Mesenchymal stem cell (in vitro differentiated cells and primary cell): ENCODE results near the gene BBIP1.

Source experiments
- DNase-seq: peaks from one replicate; pipeline ENCODE4 v3.0.0-alpha.2; 2013
- H2AFZ ChIP-seq: one replicate; pipeline ENCODE4 v1.6.1; 2013; ENCODE audit warnings: low read depth, mild to moderate bottlenecking, control low read depth, inconsistent platforms, low read length, moderate library complexity
- H2AK5ac ChIP-seq: 2 replicates; pipeline ENCODE4 v1.6.1; 2013; ENCODE audit warnings: low read length, moderate library complexity, mild to moderate bottlenecking, inconsistent platforms; ENCODE audit not compliant: severe bottlenecking
- H2BK120ac ChIP-seq: one replicate; pipeline ENCODE4 v1.6.1; 2013; ENCODE audit warnings: low read depth, mild to moderate bottlenecking, inconsistent platforms, low read length, moderate library complexity
- H2BK12ac ChIP-seq, 2 experiments: one replicate each; pipeline ENCODE4 v1.6.1; 2013; ENCODE audit warnings: inconsistent platforms in 2 of 2, low read length in 2 of 2, mild to moderate bottlenecking in 2 of 2, moderate library complexity in 2 of 2, control low read depth in 1 of 2
- H2BK15ac ChIP-seq: one replicate; pipeline ENCODE4 v1.6.1; 2013; ENCODE audit warnings: mild to moderate bottlenecking, low read depth, inconsistent platforms; ENCODE audit not compliant: poor library complexity, severe bottlenecking
- H2BK5ac ChIP-seq: 2 replicates; pipeline ENCODE4 v1.6.1; 2013; ENCODE audit warnings: low read depth, mild to moderate bottlenecking, low read length, control low read depth, inconsistent platforms; ENCODE audit not compliant: poor library complexity, severe bottlenecking
- H3K14ac ChIP-seq, 2 experiments: one replicate each; pipeline ENCODE4 v1.6.1; 2013; ENCODE audit warnings: inconsistent platforms in 2 of 2, low read length in 2 of 2, control low read depth in 1 of 2, mild to moderate bottlenecking in 1 of 2, moderate library complexity in 1 of 2
- H3K18ac ChIP-seq, 2 experiments: one replicate each; pipeline ENCODE4 v1.6.1; 2013; ENCODE audit warnings: inconsistent platforms in 2 of 2, low read length in 2 of 2, control low read depth in 1 of 2, low read depth in 1 of 2, mild to moderate bottlenecking in 1 of 2
- H3K23ac ChIP-seq, 2 experiments: one replicate each; pipeline ENCODE4 v1.6.1; 2013; ENCODE audit warnings: inconsistent platforms in 2 of 2, low read length in 2 of 2, mild to moderate bottlenecking in 2 of 2, moderate library complexity in 2 of 2, control low read depth in 1 of 2
- H3K27ac ChIP-seq: 2 replicates; pipeline ENCODE4 v1.5.1; 2013; ENCODE audit warnings: mild to moderate bottlenecking, moderate library complexity, low read length, control low read depth, inconsistent platforms; ENCODE audit not compliant: poor library complexity, severe bottlenecking
- H3K27me3 ChIP-seq, 2 experiments: 2 replicates each; pipeline versions ENCODE4 v1.6.1 to v1.7.0; 2013; ENCODE audit warnings: low read length in 2 of 2, mild to moderate bottlenecking in 2 of 2, moderate library complexity in 2 of 2, control low read depth in 1 of 2, inconsistent platforms in 1 of 2; ENCODE audit not compliant: control insufficient read depth in 1 of 2, insufficient read depth in 1 of 2
- H3K36me3 ChIP-seq, 2 experiments: 2 replicates each; pipeline versions ENCODE4 v1.6.1 to v1.7.0; 2013; ENCODE audit warnings: low read length in 2 of 2, control low read depth in 1 of 2, inconsistent platforms in 1 of 2, low read depth in 1 of 2, mild to moderate bottlenecking in 1 of 2; ENCODE audit not compliant: insufficient read depth in 2 of 2, control insufficient read depth in 1 of 2
- H3K4ac ChIP-seq, 2 experiments: one replicate each; pipeline ENCODE4 v1.6.1; 2013; ENCODE audit warnings: inconsistent platforms in 2 of 2, low read length in 2 of 2, mild to moderate bottlenecking in 2 of 2, moderate library complexity in 2 of 2, control low read depth in 1 of 2, low read depth in 1 of 2
- H3K4me1 ChIP-seq: 2 replicates; pipeline ENCODE4 v1.6.1; 2013; ENCODE audit warnings: low read depth, low read length, control low read depth; ENCODE audit not compliant: control insufficient read depth, insufficient read depth
- H3K4me2 ChIP-seq: 2 replicates; pipeline ENCODE4 v1.6.1; 2013; ENCODE audit warnings: low read length, mild to moderate bottlenecking, inconsistent platforms; ENCODE audit not compliant: poor library complexity, severe bottlenecking
- H3K4me3 ChIP-seq, 2 experiments: 2 replicates each; pipeline versions ENCODE4 v1.5.1 to v1.7.0; 2013; ENCODE audit warnings: low read length in 2 of 2, mild to moderate bottlenecking in 2 of 2, control low read depth in 1 of 2, low read depth in 1 of 2; ENCODE audit not compliant: insufficient read depth in 1 of 2
- H3K79me1 ChIP-seq: replicated peaks from 2 replicates; pipeline ENCODE4 v1.6.1; 2013; ENCODE audit warnings: mild to moderate bottlenecking, control low read depth, low read length, inconsistent platforms; ENCODE audit not compliant: poor library complexity, severe bottlenecking
- H3K9ac ChIP-seq: 2 replicates; pipeline ENCODE4 v1.7.0; 2013; ENCODE audit warnings: mild to moderate bottlenecking, low read length, moderate library complexity
- H3K9me3 ChIP-seq: 2 replicates; pipeline ENCODE4 v1.7.0; 2013; ENCODE audit warnings: mild to moderate bottlenecking, low read length; ENCODE audit not compliant: control insufficient read depth
- H4K8ac ChIP-seq: one replicate; pipeline ENCODE4 v1.6.1; 2013; ENCODE audit warnings: inconsistent platforms, mild to moderate bottlenecking, low read length, moderate library complexity
- H4K91ac ChIP-seq: one replicate; pipeline ENCODE4 v1.6.1; 2013; ENCODE audit warnings: mild to moderate bottlenecking, low read length, inconsistent platforms
- WGBS: methylation state at CpG from one replicate; pipeline ENCODE4 v1.1.7; 2013; ENCODE audit warnings: mixed read lengths; 5-methylcytosine and 5-hydroxymethylcytosine counted together

BBIP1 gene

DNA sequence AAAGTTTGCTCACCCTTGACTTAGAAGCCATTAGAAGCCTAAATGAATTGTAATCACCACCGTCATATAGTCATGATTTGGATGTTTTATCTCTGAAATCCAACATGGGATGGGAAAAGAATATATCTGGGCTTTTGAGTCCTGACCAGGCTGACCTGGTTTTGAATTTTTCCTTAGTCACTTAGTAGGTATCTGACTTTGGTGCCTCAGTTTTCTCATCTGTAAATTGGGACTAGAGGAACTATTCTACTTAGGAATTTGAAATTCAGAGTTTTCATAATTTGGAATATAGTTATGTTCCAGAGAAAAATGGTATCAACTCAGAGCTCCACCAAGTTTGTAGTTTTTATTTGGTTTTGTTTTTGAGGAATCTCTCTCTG is 41.3 kb upstream of the BBIP1 start:
- Histone ChIP-seq H3K36me3 (peaks cover 0 to 9% of the 10 kb centered on the region in 2 experiments), H3K9ac (no peak overlapping the region), H3K27me3 (no peaks in the 10 kb centered on the region), H3K79me1 (peaks cover 16% of the 10 kb centered on the region), H3K14ac (no peak overlapping the region), H3K4ac (no peak overlapping the region), H2BK12ac (no peak overlapping the region), H2BK120ac (no peak overlapping the region), H2BK5ac (no peak overlapping the region), H2BK15ac (no peak overlapping the region), H3K4me3 (no peak overlapping the region), H2AFZ (no peak overlapping the region), H4K8ac (no peak overlapping the region), H4K91ac (no peak overlapping the region), H3K4me1 (no peaks in the 10 kb centered on the region), H3K23ac (no peak overlapping the region), H3K27ac (no peak overlapping the region), H3K4me2 (no peak overlapping the region), H3K9me3 (no peaks in the 10 kb centered on the region), H3K18ac (no peak overlapping the region), H2AK5ac (no peak overlapping the region)
- WGBS, result 100% methylated on average over 1 of the region's 1 CpG
- no peak for DNase-seq

DNA sequence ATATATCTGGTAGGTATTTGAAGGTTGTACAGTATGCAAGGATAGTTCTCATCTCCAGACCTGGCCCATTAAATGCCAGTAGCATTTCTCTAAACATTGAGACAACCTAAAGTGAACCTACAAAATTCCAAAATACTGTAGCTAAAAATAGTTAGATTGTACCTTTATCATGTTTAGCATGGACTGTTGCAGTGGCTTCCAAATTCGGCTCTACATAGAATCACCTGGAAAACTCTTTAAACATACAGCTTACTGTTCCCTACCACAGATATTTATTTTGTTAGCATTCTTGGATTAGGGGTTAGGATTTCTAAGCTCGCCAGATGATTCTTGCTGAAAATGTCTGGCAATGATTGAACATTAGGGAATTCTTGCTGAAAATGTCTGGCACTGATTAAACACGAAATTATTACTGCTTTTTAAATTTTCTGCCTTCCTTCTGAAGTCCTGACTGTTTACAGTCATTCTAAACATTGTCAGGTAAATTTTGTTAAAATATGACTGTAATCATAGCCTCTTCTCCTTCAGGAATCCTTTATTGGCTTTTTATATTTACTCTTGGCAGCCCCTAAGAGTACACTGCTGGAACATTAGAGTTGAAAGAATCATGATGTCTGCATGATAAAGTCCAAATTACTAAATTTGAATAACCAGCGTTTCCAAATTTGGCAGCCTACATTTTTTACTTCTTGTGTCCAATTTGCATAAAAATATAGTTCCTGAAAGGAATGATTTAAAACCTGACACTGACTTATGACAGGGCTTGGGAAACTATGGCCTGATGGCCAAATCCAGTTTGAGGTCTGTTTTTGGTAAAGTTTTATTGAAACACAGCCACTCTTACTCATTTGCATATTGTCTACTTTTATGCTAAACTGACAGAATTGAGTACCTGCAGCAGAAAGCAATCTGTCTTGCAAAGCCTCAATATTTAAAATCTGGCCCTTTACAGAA is 40.7 kb upstream of the BBIP1 start:
- H3K18ac ChIP-seq, result no peak overlapping the region
- H3K23ac ChIP-seq, result no peak overlapping the region
- H3K9ac ChIP-seq, result no peak overlapping the region
- no peaks in the 10 kb centered on the region for H3K9me3 ChIP-seq
- no peak overlapping the region for H2AFZ ChIP-seq
- no peak overlapping the region for H2BK15ac ChIP-seq
- no peak overlapping the region for H2BK5ac ChIP-seq
- H3K4me1 ChIP-seq, result no peaks in the 10 kb centered on the region
- H3K27ac ChIP-seq, result no peak overlapping the region
- no peak overlapping the region for H4K8ac ChIP-seq
- no peak overlapping the region for H3K4me2 ChIP-seq
- 83% methylated on average over 1 of the region's 4 CpGs for WGBS
- H3K79me1 ChIP-seq, result peaks cover 14% of the 10 kb centered on the region
- no peak overlapping the region for H2BK12ac ChIP-seq
- H3K14ac ChIP-seq, result no peak overlapping the region
- H3K27me3 ChIP-seq, result no peaks in the 10 kb centered on the region
- DNase-seq, result no peak
- no peak overlapping the region for H2BK120ac ChIP-seq
- H3K4me3 ChIP-seq, result no peak overlapping the region
- H3K4ac ChIP-seq, result no peak overlapping the region
- peaks cover 0 to 2% of the 10 kb centered on the region in 2 experiments for H3K36me3 ChIP-seq
- no peak overlapping the region for H4K91ac ChIP-seq
- H2AK5ac ChIP-seq, result no peak overlapping the region

DNA sequence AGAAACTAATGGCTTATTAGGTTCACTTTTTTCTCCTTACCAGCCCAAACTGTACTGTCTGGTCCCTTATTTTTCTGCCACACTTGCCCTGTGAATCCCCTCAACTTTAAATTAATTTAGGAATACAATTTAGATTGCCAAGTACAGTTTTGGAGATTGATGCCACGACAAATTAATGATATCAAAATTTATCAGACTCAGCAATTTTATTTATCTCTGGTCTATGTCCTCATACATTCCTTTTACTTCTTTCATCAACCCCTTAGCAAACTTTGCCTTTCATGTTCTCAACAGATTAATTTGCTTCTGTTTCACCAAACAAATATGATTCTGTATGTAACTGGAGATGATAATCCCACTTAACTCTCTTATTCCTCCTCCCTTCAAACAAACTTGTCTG is 38.6 kb upstream of the BBIP1 start:
- no peak overlapping the region for H4K91ac ChIP-seq
- H3K27ac ChIP-seq, result no peak overlapping the region
- no peaks in the 10 kb centered on the region for H3K4me1 ChIP-seq
- no peak overlapping the region for H3K4ac ChIP-seq
- no peak overlapping the region for H2BK15ac ChIP-seq
- DNase-seq, result no peak
- no peak overlapping the region for H2BK120ac ChIP-seq
- H3K9me3 ChIP-seq, result no peaks in the 10 kb centered on the region
- H2BK5ac ChIP-seq, result no peak overlapping the region
- WGBS, result 100% methylated on average over 1 of the region's 1 CpG
- peaks cover 9% of the 10 kb centered on the region for H3K79me1 ChIP-seq
- H3K23ac ChIP-seq, result no peak overlapping the region
- H3K14ac ChIP-seq, result no peak overlapping the region
- no peak overlapping the region for H4K8ac ChIP-seq
- peaks cover 0 to 2% of the 10 kb centered on the region in 2 experiments for H3K36me3 ChIP-seq
- H3K4me2 ChIP-seq, result no peak overlapping the region
- no peak overlapping the region for H2BK12ac ChIP-seq
- H3K18ac ChIP-seq, result no peak overlapping the region
- no peak overlapping the region for H3K4me3 ChIP-seq
- no peaks in the 10 kb centered on the region for H3K27me3 ChIP-seq
- H3K9ac ChIP-seq, result no peak overlapping the region
- H2AK5ac ChIP-seq, result no peak overlapping the region
- H2AFZ ChIP-seq, result no peak overlapping the region

DNA sequence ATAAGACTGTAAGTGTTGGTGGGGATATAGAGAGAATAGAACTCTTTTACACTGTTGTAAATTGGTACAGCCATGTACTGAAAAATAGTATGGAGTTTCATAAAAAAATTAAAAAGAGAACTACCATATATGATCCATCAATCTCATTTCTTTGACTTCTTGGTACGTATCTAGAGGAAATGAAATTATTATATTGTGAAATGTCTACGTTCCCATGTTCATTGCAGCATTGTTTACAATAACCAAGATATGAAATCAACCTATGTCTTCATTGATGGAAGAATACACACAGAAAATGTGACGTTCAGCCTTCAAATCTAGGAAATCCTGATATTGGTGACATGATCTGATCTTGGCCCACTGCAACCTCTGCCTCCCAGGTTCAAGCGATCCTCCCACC is 32.4 kb upstream of the BBIP1 start:
- Histone ChIP-seq H2BK15ac (no peak overlapping the region), H2BK12ac (no peak overlapping the region), H2BK5ac (no peak overlapping the region), H4K8ac (no peak overlapping the region), H2AK5ac (no peak overlapping the region), H3K4me1 (peaks cover 3% of the 10 kb centered on the region), H3K18ac (no peak overlapping the region), H3K79me1 (peaks cover 12% of the 10 kb centered on the region), H3K4ac (no peak overlapping the region), H3K4me2 (no peak overlapping the region), H3K23ac (no peak overlapping the region), H3K27me3 (no peaks in the 10 kb centered on the region), H3K27ac (no peak overlapping the region), H2AFZ (no peak overlapping the region), H2BK120ac (no peak overlapping the region), H3K4me3 (no peak overlapping the region), H3K9ac (no peak overlapping the region), H4K91ac (no peak overlapping the region), H3K36me3 (peaks cover 3 to 26% of the 10 kb centered on the region in 2 experiments), H3K14ac (no peak overlapping the region), H3K9me3 (no peaks in the 10 kb centered on the region)
- 100% methylated on average over 2 of the region's 4 CpGs for WGBS
- DNase-seq, result no peak
